ENCODE measurements around the gene UBE2D4. TPM values are rescaled to one million over a fixed set of nuclear protein-coding genes. Genes with fewer than 3 reads are reported as not detected.
A peak's percentile ranks its signal among the peaks of the same experiment; 100 is the strongest.
"Not testable (repeated sequence)": the region's sequence is repeated elsewhere in the genome, so short reads cannot be mapped to it uniquely, and the experiment has no call there.

The UBE2D4 gene
- polyA plus RNA-seq, 1 experiment = 18.6 TPM

GRCh38 chr7:43983736-43984135 is 57.5 kb downstream of the UBE2D4 start:
- DNase-seq (ENCODE audit: low read depth, low spot score); H3K27me3 ChIP-seq (ENCODE audit: control insufficient read depth, insufficient read depth, low read length); POLR2A ChIA-PET; H3K9me3 ChIP-seq (ENCODE audit: control insufficient read depth, insufficient read depth, low read length); H3K27ac ChIP-seq (ENCODE audit: low read depth, low read length); H3K4me3 ChIP-seq (ENCODE audit: low read depth, low read length): not testable (repeated sequence)
- CTCF ChIA-PET = interaction anchor here (0.7 kb wide), 1 partner anchor 30 kb away, joined by 4 read pairs; no protein-coding TSS in a partner anchor

GRCh38 chr7:43985904-43986864 is 59.9 kb downstream of the UBE2D4 start:
- H3K27me3 ChIP-seq (ENCODE audit: control insufficient read depth, insufficient read depth, low read length); CTCF ChIA-PET; H3K4me3 ChIP-seq (ENCODE audit: low read depth, low read length); POLR2A ChIA-PET; H3K9me3 ChIP-seq (ENCODE audit: control insufficient read depth, insufficient read depth, low read length); H3K27ac ChIP-seq (ENCODE audit: low read depth, low read length): not testable (repeated sequence)
- DNase-seq (ENCODE audit: low read depth, low spot score) = peak; percentile 10
- TF ChIP-seq CTCF (IDR thresholded peaks at IDR 0.05; ENCODE audit: low read depth, low read length) = peak; percentile 52

- H3K27me3 ChIP-seq (ENCODE audit: control insufficient read depth, insufficient read depth, low read length); H3K27ac ChIP-seq (ENCODE audit: low read depth, low read length); H3K4me3 ChIP-seq (ENCODE audit: low read depth, low read length); H3K9me3 ChIP-seq (ENCODE audit: control insufficient read depth, insufficient read depth, low read length); POLR2A ChIA-PET; CTCF ChIA-PET; DNase-seq (ENCODE audit: low read depth, low spot score): not testable (repeated sequence)
Measured at GRCh38 chr7:43987476-43987875, 61.2 kb downstream of the UBE2D4 start.

- H3K27ac ChIP-seq (ENCODE audit: low read depth, low read length); POLR2A ChIA-PET; CTCF ChIA-PET; H3K9me3 ChIP-seq (ENCODE audit: control insufficient read depth, insufficient read depth, low read length); H3K27me3 ChIP-seq (ENCODE audit: control insufficient read depth, insufficient read depth, low read length); H3K4me3 ChIP-seq (ENCODE audit: low read depth, low read length); DNase-seq (ENCODE audit: low read depth, low spot score): not testable (repeated sequence)
Measured at GRCh38 chr7:43990011-43990585, 63.9 kb downstream of the UBE2D4 start.

- H3K27ac ChIP-seq (ENCODE audit: low read depth, low read length); H3K9me3 ChIP-seq (ENCODE audit: control insufficient read depth, insufficient read depth, low read length); DNase-seq (ENCODE audit: low read depth, low spot score); POLR2A ChIA-PET; H3K4me3 ChIP-seq (ENCODE audit: low read depth, low read length); H3K27me3 ChIP-seq (ENCODE audit: control insufficient read depth, insufficient read depth, low read length); CTCF ChIA-PET: not testable (repeated sequence)
Measured at GRCh38 chr7:43990829-43991228, 64.6 kb downstream of the UBE2D4 start.

GRCh38 chr7:43992896-43993295 is 66.7 kb downstream of the UBE2D4 start:
- H3K27ac ChIP-seq (ENCODE audit: low read depth, low read length) = peak overlapping the region; percentile 2
- CTCF ChIA-PET; DNase-seq (ENCODE audit: low read depth, low spot score); POLR2A ChIA-PET; H3K4me3 ChIP-seq (ENCODE audit: low read depth, low read length); H3K9me3 ChIP-seq (ENCODE audit: control insufficient read depth, insufficient read depth, low read length); H3K27me3 ChIP-seq (ENCODE audit: control insufficient read depth, insufficient read depth, low read length): not testable (repeated sequence)

- DNase-seq (ENCODE audit: low read depth, low spot score); H3K4me3 ChIP-seq (ENCODE audit: low read depth, low read length); H3K27ac ChIP-seq (ENCODE audit: low read depth, low read length); CTCF ChIA-PET; POLR2A ChIA-PET; H3K27me3 ChIP-seq (ENCODE audit: control insufficient read depth, insufficient read depth, low read length); H3K9me3 ChIP-seq (ENCODE audit: control insufficient read depth, insufficient read depth, low read length): not testable (repeated sequence)
Measured at GRCh38 chr7:43994681-43995080, 68.4 kb downstream of the UBE2D4 start.

- DNase-seq (ENCODE audit: low read depth, low spot score); H3K27ac ChIP-seq (ENCODE audit: low read depth, low read length); CTCF ChIA-PET; POLR2A ChIA-PET; H3K4me3 ChIP-seq (ENCODE audit: low read depth, low read length); H3K9me3 ChIP-seq (ENCODE audit: control insufficient read depth, insufficient read depth, low read length); H3K27me3 ChIP-seq (ENCODE audit: control insufficient read depth, insufficient read depth, low read length): not testable (repeated sequence)
Measured at GRCh38 chr7:43997532-43997931, 71.3 kb downstream of the UBE2D4 start, which contains the start of gene SPDYE1. Gene SPDYE1 (plus strand): TSS chr7:43997897. CDS start chr7:43999950, 2,053 bp downstream.

Other genes with a start within 250 kb of the UBE2D4 start
- 22.4 and 24.4 TPM in 2 replicates for gene COA1, start 196.9 kb upstream of the UBE2D4 start, polyA plus RNA-seq (2011; rRNA removed)
- gene BLVRA, start 167.8 kb upstream of the UBE2D4 start, polyA plus RNA-seq (2011; rRNA removed) = 50.3 and 58.7 TPM in 2 replicates
- gene MRPS24, start 56.9 kb upstream of the UBE2D4 start, polyA plus RNA-seq (2011; rRNA removed) = 134 and 184 TPM in 2 replicates
- gene URGCP, start 19.8 kb upstream of the UBE2D4 start, polyA plus RNA-seq (2011; rRNA removed) = 23.1 and 25.5 TPM in 2 replicates
- gene SPDYE1, start 71.5 kb downstream of the UBE2D4 start, polyA plus RNA-seq (2011; rRNA removed) = not detected in 2 replicates
- gene DBNL, start 118.3 kb downstream of the UBE2D4 start, polyA plus RNA-seq (2011; rRNA removed) = 76.1 and 93.8 TPM in 2 replicates
- not detected in 2 replicates for gene PGAM2, start 139.1 kb downstream of the UBE2D4 start, polyA plus RNA-seq (2011; rRNA removed)
- 4.6 and 5.1 TPM in 2 replicates for gene POLM, start 156.1 kb downstream of the UBE2D4 start, polyA plus RNA-seq (2011; rRNA removed)
- gene AEBP1, start 177.9 kb downstream of the UBE2D4 start, polyA plus RNA-seq (2011; rRNA removed) = 18.5 and 30.7 TPM in 2 replicates
- 64.8 and 79.6 TPM in 2 replicates for gene POLD2, start 197.1 kb downstream of the UBE2D4 start, polyA plus RNA-seq (2011; rRNA removed)
- gene MYL7, start 214.9 kb downstream of the UBE2D4 start, polyA plus RNA-seq (2011; rRNA removed) = not detected in 2 replicates